Caco-2 (cell line): ENCODE measurements around the gene EHBP1. TPM values are rescaled to one million over a fixed set of nuclear protein-coding genes. Genes with fewer than 3 reads are reported as not detected.

Experiments used
- BruUV-seq: library from RNA; stranded (reverse); fragments of 400-500 nt; replicated peaks from 2 replicates; lab custom pipeline; 2021; lab: Mats Ljungman, UMichigan
- CTCF ChIA-PET: fragments of 300-600 bp; sonication (Branson Sonifier 250); formaldehyde crosslinking; loops from one replicate; lab custom pipeline; 2022; ENCODE audit warnings: antibody characterized with exemption; lab: Charles Lee
- POLR2A ChIA-PET: fragments of 300-600 bp; sonication (Branson Sonifier 250); formaldehyde crosslinking; loops from one replicate; lab custom pipeline; 2022; ENCODE audit warnings: antibody characterized with exemption; lab: Charles Lee
- DNase-seq, 2 experiments: peaks; one replicate each; pipeline versions ENCODE4 v3.0.0 to v3.0.0-alpha.2; 2020 to 2022
- H3K27me3 ChIP-seq: replicated peaks from 2 replicates; pipeline ENCODE4 v1.6.0; 2011; ENCODE audit warnings: low read length; ENCODE audit not compliant: control insufficient read depth, insufficient read depth
- H3K36me3 ChIP-seq: 2 replicates; pipeline ENCODE4 v1.5.1; 2011; ENCODE audit warnings: low read length; ENCODE audit not compliant: control insufficient read depth, insufficient read depth
- H3K4me1 ChIP-seq: fragments of 250-450 bp; sonication (Bioruptor Pico); 2 replicates; pipeline ENCODE4 v1.5.1; 2020; ENCODE audit warnings: mild to moderate bottlenecking
- H3K4me3 ChIP-seq: 2 replicates; pipeline ENCODE4 v1.5.1; 2011; ENCODE audit warnings: low read depth, mild to moderate bottlenecking, control low read depth, low read length
- H3K9me3 ChIP-seq: fragments of 250-450 bp; sonication (Bioruptor Pico); 2 replicates; pipeline ENCODE4 v1.5.1; 2020; ENCODE audit warnings: mild to moderate bottlenecking, moderate library complexity
- H3K27ac Mint-ChIP-seq: one replicate; pipeline ENCODE4 v1.8.0; 2022; ENCODE audit warnings: mixed read lengths; ENCODE audit not compliant: unreplicated experiment
- H3K27me3 Mint-ChIP-seq: one replicate; pipeline ENCODE4 v1.8.0; 2022; ENCODE audit warnings: mixed read lengths; ENCODE audit not compliant: insufficient read depth, unreplicated experiment
- H3K36me3 Mint-ChIP-seq: one replicate; pipeline ENCODE4 v1.8.0; 2022; ENCODE audit warnings: mild to moderate bottlenecking, mixed read lengths; ENCODE audit not compliant: insufficient read depth, unreplicated experiment
- H3K4me1 Mint-ChIP-seq: one replicate; pipeline ENCODE4 v1.8.0; 2022; ENCODE audit warnings: low read depth, mixed read lengths; ENCODE audit not compliant: unreplicated experiment
- H3K4me3 Mint-ChIP-seq: one replicate; pipeline ENCODE4 v1.8.0; 2022; ENCODE audit warnings: mild to moderate bottlenecking, moderate library complexity, mixed read lengths; ENCODE audit not compliant: unreplicated experiment
- H3K9me3 Mint-ChIP-seq: one replicate; pipeline ENCODE4 v1.8.0; 2022; ENCODE audit warnings: mixed read lengths; ENCODE audit not compliant: unreplicated experiment
- intact Hi-C: fragments of 100-400 bp; cut with micrococcal nuclease; formaldehyde crosslinking; loops from one replicate; pipeline ENCODE4 v1.10.0; 2022; ENCODE audit not compliant: unreplicated experiment
- total RNA-seq: library from RNA; stranded (reverse); gene quantifications from 2 replicates; pipeline ENCODE4 v1.2.3, GENCODE V29; 2022
- TF ChIP-seq, protein P1 (sequence below), 2 experiments: fragments of 200-600 bp in 1 of 2; IDR thresholded peaks; 1 replicate in 1 of 2; 2 replicates in 1 of 2; pipeline versions ENCODE4 v1.5.1 to v1.8.0; 2011 to 2022; ENCODE audit warnings: antibody characterized with exemption in 1 of 2, control low read depth in 1 of 2, inconsistent platforms in 1 of 2, low read depth in 1 of 2, low read length in 1 of 2, mild to moderate bottlenecking in 1 of 2, moderate library complexity in 1 of 2; ENCODE audit not compliant: insufficient read depth in 1 of 2, severe bottlenecking in 1 of 2, unreplicated experiment in 1 of 2

Gene EHBP1
- total RNA-seq, 1 experiment from 2014 or later: 120 TPM

DNA sequence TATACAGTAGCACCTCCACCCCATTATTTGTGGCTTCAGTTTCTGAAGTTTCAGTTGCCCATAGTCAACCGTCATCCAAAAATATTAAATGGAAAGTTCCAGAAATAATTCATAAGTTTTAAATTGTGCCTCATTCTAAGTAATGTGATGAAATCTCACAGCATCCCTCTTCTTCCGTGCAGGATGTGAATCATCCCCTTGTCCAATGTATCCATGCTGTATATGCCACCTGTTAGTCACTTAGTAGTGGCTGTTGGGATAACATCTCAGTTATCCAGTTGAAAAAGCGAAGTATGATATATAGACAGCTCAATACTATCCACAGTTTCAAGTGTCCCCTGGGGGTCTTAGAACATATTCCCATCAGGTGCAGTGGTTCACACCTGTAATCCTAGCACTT is 226.0 kb downstream of the EHBP1 start:
- Mint-ChIP-seq H3K27me3 (no peaks in the 10 kb centered on the region), H3K36me3 (peaks cover 30% of the 10 kb centered on the region), H3K4me1 (no peaks in the 10 kb centered on the region), H3K27ac (no peak overlapping the region), H3K9me3 (no peaks in the 10 kb centered on the region), H3K4me3 (no peak overlapping the region)
- DNase-seq: no peak
- no peaks in the 10 kb centered on the region; the same call in 1 of the 2 replicates for H3K36me3 ChIP-seq
- ChIA-PET POLR2A (no interaction called here), CTCF (no interaction called here)
- BruUV-seq: no TSS peak
- no peaks in the 10 kb centered on the region for H3K4me1 ChIP-seq
- no peak overlapping the region for H3K4me3 ChIP-seq
- H3K9me3 ChIP-seq: no peaks in the 10 kb centered on the region
- TF ChIP-seq, protein P1, sequence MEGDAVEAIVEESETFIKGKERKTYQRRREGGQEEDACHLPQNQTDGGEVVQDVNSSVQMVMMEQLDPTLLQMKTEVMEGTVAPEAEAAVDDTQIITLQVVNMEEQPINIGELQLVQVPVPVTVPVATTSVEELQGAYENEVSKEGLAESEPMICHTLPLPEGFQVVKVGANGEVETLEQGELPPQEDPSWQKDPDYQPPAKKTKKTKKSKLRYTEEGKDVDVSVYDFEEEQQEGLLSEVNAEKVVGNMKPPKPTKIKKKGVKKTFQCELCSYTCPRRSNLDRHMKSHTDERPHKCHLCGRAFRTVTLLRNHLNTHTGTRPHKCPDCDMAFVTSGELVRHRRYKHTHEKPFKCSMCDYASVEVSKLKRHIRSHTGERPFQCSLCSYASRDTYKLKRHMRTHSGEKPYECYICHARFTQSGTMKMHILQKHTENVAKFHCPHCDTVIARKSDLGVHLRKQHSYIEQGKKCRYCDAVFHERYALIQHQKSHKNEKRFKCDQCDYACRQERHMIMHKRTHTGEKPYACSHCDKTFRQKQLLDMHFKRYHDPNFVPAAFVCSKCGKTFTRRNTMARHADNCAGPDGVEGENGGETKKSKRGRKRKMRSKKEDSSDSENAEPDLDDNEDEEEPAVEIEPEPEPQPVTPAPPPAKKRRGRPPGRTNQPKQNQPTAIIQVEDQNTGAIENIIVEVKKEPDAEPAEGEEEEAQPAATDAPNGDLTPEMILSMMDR (IDR thresholded peaks at IDR 0.05; ENCODE audit: insufficient read depth in 1 of 2, low read depth in 1 of 2, low read length in 1 of 2, severe bottlenecking in 1 of 2, unreplicated experiment in 1 of 2): no peak
- intact Hi-C loops: no loop called here
- no peaks in the 10 kb centered on the region for H3K27me3 ChIP-seq

DNA sequence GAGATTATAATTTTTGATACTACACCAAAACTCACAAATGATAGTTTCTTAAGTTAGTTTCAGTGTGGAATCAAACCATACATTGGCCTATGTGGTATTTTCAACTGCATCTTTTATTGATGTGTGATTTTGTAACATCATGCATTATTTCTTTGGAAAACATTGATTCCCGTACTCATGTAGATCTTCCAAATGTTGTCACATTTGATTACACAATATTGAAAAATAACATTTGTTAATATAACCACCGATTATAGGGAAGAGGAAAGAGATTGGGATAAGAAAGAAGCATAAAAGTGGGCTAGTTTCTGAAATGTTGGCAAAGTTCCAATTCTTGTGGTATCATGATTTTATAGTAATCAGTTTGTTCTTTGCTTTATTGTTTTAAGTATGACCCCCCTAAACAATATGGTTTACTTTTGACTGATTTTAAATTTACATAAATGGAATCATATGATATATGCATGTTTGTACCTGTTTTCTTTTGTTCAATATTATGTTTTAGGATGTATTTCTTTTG is 227.9 kb downstream of the EHBP1 start:
- no peaks in the 10 kb centered on the region for H3K27me3 ChIP-seq
- H3K4me1 ChIP-seq: no peaks in the 10 kb centered on the region
- ChIA-PET CTCF (no interaction called here), POLR2A (no interaction called here)
- intact Hi-C loops: no loop called here
- no peaks in the 10 kb centered on the region for H3K27me3 Mint-ChIP-seq
- peaks cover 20% of the 10 kb centered on the region for H3K36me3 Mint-ChIP-seq
- no peaks in the 10 kb centered on the region for H3K36me3 ChIP-seq
- TF ChIP-seq, protein P1 (IDR thresholded peaks at IDR 0.05; ENCODE audit: insufficient read depth in 1 of 2, low read depth in 1 of 2, low read length in 1 of 2, severe bottlenecking in 1 of 2, unreplicated experiment in 1 of 2): no peak
- H3K4me3 ChIP-seq: no peak overlapping the region
- H3K27ac Mint-ChIP-seq: no peak overlapping the region
- H3K9me3 Mint-ChIP-seq: no peaks in the 10 kb centered on the region
- no peaks in the 10 kb centered on the region for H3K4me1 Mint-ChIP-seq
- no peaks in the 10 kb centered on the region for H3K9me3 ChIP-seq
- H3K4me3 Mint-ChIP-seq: no peak overlapping the region
- no peak for DNase-seq
- BruUV-seq: no TSS peak

DNA sequence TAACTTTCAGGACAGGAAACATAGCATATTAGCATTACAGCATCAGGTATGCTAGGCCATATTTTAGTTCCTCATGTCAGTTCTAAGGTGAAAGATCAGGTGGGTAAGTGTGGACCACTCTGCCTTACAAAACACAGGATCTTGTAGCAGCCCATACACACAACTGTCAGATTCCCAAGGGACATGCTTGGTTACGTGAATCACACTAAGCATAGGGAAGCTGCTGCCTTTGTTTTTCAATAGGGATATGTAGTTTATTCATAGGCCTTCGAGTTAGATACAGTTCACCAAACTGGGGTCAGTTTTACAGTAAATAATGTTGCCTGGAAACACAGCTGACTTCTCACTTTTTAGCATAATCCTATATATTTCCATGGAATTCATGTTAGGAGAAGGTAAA is 229.0 kb downstream of the EHBP1 start:
- Mint-ChIP-seq H3K9me3 (no peaks in the 10 kb centered on the region), H3K27me3 (no peaks in the 10 kb centered on the region), H3K27ac (no peak overlapping the region), H3K36me3 (peaks cover 17% of the 10 kb centered on the region), H3K4me3 (no peak overlapping the region), H3K4me1 (no peaks in the 10 kb centered on the region)
- Histone ChIP-seq H3K4me1 (no peaks in the 10 kb centered on the region), H3K36me3 (no peaks in the 10 kb centered on the region), H3K9me3 (no peaks in the 10 kb centered on the region), H3K4me3 (no peak overlapping the region), H3K27me3 (no peaks in the 10 kb centered on the region)
- POLR2A ChIA-PET: no interaction called here
- TF ChIP-seq, protein P1 (IDR thresholded peaks at IDR 0.05; ENCODE audit: insufficient read depth in 1 of 2, low read depth in 1 of 2, low read length in 1 of 2, severe bottlenecking in 1 of 2, unreplicated experiment in 1 of 2): no peak
- CTCF ChIA-PET: no interaction called here
- intact Hi-C loops: no loop called here
- DNase-seq: no peak
- BruUV-seq: no TSS peak
